GM12892 (cell line): ENCODE data around the gene NDFIP1.

ENCODE experiments used
- POLR2A ChIP-seq: IDR thresholded peaks from 2 replicates; pipeline ENCODE4 v1.6.1; 2011; ENCODE audit warnings: low read depth, low read length, control low read depth
- POLR2AphosphoS5 ChIP-seq: IDR thresholded peaks from 2 replicates; pipeline ENCODE4 v1.6.1; 2011; ENCODE audit warnings: low read depth, low read length, control low read depth
- TAF1 ChIP-seq: IDR thresholded peaks from 2 replicates; pipeline ENCODE4 v1.6.1; 2011; ENCODE audit warnings: low read depth, mild to moderate bottlenecking, control low read depth, low read length, borderline replicate concordance

DNA sequence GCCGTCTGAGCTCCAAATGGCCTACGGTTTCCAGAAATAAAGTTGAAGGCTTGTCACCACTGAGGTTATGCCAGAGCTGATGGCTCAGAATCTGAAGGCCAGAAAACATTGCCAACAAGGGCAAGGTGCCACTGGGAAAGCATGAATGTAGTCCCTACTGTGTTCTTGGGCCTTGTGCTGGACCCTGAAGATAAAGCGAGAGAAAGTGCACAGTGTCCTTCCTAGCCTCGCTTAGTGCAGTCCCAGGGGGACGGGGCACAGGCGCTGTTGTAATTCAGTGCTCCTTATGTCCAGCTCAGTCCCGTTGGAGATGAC lies 84.5 kb downstream of the NDFIP1 start:
- TF ChIP-seq POLR2AphosphoS5 (no peak), POLR2A (no peak), TAF1 (no peak)
